HG03280 (cell line): ENCODE measurements around the gene POLD2.

Source experiments
- ATAC-seq: cut with Tn5 transposase; IDR thresholded peaks from one replicate; pipeline ENCODE4 v1.9.1; 2021; ENCODE audit warnings: mild to moderate bottlenecking, moderate library complexity; ENCODE audit not compliant: unreplicated experiment

Gene POLD2

DNA sequence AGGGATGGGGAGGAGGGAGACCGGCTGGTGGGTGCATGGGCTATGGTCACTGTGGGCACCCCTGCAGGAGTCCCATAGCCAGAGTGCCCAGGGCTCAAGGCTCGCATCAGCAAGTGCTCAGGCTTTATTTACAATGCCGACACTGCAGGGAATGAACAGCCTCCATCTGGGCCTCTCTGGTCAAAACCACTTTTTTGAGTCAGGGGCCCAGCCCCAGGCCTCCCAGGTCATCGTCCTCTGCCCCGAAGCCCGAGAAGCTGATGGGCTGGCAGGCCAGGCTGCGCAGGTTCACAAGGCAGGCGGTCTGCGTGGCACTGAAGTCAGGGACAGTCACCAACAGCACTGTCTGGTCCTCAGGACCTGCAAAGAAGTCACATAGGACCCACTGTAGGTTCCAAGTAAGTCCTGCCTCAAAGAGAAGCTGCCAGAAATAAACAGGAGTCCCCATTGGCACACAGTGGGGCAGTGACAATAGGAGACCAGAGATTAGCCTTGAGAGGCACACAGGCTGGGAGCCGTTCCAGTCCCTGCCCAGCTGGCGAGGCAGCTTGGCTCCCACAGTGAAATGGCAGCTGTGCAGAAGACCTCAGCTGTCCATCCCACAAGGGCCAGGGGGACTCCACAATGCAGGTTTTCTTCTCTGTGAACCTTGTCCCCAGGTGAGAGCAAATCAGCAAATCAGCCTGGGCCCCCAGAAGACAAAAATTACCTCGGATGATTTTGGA is 8.6 kb downstream of the POLD2 start:
- ATAC-seq, result no peak

DNA sequence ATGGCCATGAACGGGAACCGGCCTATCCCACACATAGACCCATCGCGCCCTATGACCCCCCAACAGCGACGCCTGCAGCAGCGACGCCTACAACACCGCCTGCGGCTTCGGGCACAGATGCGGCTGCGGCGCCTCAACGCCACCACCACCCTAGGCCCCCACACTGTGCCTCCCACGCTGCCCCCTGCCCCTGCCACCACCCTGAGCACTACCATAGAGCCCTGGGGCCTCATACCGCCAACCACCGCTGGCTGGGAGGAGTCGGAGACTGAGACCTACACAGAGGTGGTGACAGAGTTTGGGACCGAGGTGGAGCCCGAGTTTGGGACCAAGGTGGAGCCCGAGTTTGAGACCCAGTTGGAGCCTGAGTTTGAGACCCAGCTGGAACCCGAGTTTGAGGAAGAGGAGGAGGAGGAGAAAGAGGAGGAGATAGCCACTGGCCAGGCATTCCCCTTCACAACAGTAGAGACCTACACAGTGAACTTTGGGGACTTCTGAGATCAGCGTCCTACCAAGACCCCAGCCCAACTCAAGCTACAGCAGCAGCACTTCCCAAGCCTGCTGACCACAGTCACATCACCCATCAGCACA is 9.5 kb downstream of the POLD2 start:
- ATAC-seq, result no peak

DNA sequence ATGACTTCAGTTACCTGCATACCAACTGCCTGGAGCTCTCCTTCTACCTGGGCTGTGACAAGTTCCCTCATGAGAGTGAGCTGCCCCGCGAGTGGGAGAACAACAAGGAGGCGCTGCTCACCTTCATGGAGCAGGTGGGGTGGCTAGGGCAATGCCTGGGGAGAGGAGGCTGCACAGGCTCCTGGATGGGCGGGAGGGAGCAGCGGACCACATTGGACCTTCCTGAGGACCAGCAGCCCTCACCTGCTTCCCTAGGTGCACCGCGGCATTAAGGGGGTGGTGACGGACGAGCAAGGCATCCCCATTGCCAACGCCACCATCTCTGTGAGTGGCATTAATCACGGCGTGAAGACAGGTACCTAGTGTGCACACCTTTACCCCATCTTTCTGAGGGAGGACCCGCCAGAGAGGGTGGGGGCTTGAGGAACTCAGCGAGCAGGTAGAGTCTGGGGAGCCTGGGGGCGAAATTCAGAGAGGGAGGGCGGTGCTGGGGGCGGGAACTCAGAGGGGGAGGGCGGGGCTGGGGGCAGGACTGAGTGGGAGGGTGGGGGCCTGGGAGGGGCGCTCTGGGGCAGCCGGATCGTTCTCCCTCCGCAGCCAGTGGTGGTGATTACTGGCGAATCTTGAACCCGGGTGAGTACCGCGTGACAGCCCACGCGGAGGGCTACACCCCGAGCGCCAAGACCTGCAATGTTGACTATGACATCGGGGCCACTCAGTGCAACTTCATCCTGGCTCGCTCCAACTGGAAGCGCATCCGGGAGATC is 10.2 kb downstream of the POLD2 start:
- ATAC-seq, result no peak

DNA sequence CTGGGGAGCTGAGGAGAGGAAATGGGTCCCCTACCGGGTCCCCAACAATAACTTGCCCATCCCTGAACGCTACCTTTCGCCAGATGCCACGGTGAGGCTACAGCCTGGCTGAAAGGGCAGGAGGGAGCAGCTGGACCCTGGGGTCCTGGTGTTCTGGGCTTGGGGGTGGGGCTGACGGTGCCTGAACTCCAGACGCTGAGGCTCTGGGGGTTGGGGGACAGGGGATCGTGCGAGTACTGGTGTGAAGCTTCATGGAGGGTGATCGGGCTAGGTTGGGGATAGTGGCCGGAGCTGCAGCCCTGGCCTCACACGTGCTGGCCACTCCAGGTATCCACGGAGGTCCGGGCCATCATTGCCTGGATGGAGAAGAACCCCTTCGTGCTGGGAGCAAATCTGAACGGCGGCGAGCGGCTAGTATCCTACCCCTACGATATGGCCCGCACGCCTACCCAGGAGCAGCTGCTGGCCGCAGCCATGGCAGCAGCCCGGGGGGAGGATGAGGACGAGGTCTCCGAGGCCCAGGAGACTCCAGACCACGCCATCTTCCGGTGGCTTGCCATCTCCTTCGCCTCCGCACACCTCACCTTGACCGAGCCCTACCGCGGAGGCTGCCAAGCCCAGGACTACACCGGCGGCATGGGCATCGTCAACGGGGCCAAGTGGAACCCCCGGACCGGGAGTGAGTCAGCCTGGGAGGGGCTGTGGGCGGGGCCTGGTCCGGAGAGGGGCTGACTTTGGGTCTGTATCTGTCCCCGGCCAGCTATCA is 10.9 kb downstream of the POLD2 start:
- no peak for ATAC-seq

DNA sequence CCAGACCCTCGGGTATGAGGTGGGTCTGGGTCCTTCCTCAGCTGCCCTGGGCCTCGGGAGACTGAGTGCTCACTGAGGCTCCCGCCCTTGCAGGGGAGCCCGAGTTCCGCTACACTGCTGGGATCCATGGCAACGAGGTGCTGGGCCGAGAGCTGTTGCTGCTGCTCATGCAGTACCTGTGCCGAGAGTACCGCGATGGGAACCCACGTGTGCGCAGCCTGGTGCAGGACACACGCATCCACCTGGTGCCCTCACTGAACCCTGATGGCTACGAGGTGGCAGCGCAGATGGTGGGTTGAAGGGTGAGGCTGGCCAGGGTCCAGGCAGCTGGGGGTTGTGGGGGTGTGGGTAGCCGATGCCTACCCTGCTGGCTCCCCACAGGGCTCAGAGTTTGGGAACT is 11.6 kb downstream of the POLD2 start:
- no peak for ATAC-seq

DNA sequence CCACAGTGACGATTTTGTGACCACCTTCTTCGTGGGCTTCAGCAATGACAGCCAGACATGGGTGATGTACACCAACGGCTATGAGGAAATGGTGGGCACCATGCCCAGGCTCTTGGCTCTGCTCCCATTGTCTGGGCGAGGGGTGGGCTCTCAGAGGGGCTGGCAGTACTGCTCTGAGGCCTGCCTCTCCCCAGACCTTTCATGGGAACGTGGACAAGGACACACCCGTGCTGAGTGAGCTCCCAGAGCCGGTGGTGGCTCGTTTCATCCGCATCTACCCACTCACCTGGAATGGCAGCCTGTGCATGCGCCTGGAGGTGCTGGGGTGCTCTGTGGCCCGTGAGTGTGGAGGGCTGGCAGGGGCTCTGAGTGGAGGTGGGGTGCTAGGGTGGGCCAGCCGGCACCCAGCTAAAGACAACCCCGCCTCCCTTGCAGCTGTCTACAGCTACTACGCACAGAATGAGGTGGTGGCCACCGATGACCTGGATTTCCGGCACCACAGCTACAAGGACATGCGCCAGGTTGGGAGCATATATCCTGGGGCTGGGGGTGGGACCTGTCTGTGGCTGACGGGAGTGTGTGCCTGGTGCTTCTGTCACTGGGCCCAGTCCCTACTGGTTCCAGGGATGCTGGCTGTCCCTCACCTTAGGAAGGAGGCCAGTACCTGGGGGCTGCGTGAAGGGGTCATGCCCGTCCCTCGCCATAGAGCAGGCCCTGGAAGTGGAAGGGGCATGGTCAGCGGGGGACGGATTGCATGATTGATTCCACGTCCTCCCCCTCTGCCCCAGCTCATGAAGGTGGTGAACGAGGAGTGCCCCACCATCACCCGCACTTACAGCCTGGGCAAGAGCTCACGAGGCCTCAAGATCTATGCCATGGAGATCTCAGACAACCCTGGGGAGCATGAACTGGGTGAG is 12.4 kb downstream of the POLD2 start:
- ATAC-seq, result no peak

DNA sequence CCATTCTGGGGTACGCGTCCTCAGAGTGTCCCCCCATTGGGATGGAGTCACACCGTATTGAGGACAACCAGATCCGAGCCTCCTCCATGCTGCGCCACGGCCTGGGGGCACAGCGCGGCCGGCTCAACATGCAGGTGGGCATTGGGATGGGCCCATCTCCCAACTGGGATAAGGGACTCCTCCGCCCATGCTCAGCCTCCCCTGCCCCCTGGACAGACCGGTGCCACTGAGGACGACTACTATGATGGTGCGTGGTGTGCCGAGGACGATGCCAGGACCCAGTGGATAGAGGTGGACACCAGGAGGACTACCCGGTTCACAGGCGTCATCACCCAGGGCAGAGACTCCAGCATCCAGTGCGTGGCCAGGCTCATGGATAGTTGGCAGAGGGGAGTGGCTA is 13.4 kb downstream of the POLD2 start:
- no peak for ATAC-seq

DNA sequence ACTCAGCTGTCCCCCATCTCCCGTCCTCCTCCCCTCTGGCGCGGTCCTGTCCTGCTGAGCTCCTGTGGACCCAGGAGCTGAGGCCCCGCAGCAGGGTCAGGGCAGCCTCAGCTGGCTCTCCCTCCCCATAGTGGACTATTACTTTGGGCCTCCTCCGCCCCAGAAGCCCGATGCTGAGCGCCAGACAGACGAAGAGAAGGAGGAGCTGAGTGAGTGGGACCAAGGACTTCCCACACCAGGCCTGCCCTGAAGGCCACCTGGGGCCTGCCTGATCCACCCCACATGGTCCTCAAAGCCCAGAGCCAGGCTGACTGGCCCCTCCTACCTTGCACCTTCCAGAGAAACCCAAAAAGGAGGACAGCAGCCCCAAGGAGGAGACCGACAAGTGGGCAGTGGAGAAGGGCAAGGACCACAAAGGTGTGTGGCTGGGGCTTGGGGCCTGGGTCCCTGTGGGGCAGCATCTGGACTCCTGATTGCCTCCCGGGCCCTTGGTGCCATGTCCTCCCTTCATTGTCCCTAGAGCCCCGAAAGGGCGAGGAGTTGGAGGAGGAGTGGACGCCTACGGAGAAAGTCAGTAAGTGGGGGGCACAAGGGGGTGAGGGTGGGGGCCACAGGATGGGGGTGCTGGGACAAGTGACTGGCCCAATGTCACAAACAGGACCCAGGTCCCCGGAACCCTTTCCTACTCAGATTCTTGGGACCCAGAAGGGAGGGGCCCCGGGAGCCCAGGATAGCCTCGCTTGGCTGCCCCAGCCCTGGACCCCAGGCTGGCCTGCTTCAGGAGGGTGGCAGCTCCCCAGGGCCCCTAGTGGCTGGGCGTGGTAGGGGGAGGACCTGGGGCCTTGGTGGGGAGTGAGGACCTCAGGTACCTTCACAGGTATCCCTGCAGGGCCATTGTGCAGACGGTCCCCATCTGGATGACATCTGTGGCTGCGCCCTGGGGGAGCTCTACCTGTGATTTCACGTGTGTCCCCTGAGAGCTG is 14.3 kb downstream of the POLD2 start:
- no peak for ATAC-seq

DNA sequence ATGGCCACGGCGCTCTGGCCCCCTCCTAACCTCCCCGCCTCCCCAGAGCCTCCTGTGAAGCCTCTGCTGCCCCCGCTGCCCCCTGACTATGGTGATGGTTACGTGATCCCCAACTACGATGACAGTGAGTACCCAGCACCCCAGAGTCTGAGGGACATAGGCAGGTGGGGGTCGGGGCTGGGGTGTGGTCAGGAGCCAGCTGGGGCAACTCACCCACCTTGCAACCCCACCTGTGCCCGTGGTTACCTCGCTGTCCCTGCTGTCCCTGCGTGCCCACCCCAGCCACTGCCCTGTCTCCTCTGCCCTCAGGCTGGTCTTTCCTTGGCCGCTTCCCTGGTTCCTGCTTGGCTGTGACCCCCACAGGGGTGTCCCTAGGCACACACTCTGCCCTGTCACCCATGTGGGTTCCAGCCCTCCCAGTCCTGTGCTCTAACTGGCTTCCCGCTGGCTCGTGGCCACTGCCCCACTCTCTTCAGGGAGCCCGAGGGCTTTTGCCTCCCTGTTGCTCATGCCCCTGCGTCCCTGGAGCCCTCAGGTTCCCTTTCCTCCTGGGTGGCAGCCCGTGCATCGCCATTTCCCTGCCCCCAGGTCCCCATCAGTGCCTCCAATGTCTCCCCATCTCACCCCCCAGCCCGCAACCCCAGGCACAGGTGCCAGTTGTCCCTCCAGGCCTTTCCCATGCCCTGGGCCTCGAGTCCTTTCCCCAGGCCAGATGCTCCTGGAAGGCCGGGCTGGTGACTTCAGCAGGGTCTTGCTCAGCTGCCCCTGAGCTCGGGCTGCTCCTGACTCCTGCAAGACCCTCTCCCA is 15.2 kb downstream of the POLD2 start:
- no peak for ATAC-seq

DNA sequence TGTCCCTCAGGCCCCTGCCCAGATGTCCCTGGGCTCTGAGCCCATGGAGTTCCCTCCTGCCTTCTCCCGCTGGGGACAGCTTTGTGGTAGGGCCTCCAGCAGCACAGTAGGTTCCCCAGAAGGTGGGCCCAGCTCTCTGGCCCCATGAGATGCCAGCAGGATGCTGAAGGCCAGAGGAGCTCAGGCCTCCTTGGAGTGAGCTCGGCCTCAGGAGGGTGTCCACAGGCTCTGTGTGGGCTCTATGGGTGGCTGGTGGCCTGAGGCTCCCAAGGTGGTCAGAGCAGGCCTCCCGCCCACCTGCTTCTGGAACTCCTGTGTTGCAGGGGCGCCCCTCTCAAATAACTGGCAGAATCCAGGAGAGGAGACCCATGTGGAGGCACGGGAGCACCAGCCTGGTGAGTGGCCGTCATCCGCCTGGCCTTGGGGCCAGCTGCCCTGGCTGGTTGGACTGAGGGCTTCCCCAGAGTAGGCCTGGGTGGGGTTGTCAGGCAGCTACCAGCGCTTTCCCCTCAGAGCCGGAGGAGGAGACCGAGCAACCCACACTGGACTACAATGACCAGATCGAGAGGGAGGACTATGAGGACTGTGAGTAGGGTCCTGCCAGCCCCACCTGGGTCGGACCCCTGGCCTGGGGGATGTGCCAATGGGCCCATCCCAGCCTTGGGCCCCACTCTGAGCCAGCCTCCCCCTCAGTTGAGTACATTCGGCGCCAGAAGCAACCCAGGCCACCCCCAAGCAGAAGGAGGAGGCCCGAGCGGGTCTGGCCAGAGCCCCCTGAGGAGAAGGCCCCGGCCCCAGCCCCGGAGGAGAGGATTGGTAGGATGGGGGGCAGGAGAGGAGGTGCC is 16.0 kb downstream of the POLD2 start:
- no peak for ATAC-seq

DNA sequence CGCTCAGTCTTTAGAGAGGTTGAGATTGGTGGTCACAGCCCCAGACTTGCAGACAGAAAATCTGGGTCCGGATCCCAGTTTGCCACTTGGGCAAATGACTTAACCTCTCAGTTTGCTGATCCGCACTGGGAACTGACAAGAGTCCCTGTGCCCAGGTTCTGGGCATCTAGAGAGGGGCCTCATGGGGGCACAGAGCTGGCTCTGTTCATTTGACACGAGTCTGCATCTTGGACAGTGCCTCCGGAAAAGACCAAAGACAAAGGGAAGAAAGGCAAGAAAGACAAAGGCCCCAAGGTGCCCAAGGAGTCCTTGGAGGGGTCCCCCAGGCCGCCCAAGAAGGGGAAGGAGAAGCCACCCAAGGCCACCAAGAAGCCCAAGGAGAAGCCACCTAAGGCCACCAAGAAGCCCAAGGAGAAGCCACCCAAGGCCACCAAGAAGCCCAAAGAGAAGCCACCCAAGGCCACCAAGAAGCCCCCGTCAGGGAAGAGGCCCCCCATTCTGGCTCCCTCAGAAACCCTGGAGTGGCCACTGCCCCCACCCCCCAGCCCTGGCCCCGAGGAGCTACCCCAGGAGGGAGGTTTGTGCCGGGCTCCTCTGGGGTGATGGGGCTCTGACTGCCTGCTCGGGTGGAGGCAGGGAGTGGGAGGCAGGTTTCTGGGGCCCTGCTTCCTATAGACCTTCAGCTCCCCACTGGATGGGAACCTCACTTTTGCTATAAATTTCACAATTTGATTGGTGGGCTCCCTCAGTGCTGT is 16.9 kb downstream of the POLD2 start:
- no peak for ATAC-seq

DNA sequence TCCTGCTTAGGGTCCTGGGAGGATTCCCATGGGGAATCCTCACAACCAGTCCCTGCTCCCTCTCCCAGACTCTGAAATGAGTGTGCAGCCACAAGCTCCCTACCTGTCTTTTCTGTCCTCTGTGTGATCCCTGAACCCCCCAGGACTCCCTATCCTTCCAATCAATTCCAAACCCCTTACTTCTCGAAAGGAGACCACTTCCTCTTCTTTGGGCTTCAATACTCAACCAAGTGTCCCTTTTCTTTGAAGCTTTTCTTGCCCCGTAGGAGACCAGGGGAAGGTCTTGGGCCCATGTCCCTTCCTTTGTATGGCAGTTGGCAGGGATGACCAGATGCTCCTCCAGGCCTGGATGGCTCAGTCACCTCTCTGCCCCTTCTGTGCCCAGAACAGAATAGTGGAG is 17.5 kb downstream of the POLD2 start:
- no peak for ATAC-seq

DNA sequence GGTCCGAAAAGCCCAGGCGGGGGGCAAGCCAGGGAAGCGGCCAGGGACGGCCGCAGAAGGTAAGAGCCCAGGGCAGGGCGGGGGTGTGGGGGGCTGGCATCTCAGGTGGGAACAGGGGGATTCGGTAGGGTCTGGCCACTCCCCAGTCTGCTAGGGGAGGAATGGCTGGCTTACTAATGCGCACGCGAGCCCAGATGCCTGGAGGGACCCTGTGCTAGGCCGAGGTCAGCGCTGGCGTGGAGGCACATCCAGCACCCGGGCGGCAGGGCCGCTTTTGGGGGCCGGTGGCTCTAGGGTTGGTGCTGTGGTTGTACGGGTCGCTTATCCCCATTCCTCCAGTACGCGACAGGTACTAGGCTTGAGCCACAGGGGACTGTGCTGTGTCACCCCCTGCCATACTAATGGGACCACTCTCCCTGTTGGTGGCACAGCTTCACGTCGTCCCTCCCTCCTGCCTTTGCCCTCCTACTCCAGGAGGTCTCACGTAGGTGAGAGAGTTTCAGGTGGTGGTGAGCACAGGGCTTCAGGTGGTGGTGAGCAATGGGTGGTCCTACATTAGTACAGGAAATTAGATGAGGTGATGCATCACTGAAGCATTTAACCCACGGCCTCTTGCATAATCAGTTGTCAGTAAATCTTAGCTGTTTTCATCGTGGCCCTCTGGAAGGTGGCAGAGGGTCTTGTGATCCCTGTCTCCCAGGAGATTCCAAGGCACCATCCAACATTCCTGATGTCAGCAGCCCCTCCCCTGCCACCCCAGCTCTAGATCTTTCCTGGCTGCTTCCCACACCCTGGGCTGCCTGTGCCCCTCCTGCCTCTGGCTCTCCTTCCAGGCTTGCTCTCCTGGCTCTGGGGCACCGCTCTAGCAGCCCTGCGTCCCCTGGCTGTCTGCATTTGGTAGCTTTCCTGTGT is 18.2 kb downstream of the POLD2 start:
- ATAC-seq, result no peak

DNA sequence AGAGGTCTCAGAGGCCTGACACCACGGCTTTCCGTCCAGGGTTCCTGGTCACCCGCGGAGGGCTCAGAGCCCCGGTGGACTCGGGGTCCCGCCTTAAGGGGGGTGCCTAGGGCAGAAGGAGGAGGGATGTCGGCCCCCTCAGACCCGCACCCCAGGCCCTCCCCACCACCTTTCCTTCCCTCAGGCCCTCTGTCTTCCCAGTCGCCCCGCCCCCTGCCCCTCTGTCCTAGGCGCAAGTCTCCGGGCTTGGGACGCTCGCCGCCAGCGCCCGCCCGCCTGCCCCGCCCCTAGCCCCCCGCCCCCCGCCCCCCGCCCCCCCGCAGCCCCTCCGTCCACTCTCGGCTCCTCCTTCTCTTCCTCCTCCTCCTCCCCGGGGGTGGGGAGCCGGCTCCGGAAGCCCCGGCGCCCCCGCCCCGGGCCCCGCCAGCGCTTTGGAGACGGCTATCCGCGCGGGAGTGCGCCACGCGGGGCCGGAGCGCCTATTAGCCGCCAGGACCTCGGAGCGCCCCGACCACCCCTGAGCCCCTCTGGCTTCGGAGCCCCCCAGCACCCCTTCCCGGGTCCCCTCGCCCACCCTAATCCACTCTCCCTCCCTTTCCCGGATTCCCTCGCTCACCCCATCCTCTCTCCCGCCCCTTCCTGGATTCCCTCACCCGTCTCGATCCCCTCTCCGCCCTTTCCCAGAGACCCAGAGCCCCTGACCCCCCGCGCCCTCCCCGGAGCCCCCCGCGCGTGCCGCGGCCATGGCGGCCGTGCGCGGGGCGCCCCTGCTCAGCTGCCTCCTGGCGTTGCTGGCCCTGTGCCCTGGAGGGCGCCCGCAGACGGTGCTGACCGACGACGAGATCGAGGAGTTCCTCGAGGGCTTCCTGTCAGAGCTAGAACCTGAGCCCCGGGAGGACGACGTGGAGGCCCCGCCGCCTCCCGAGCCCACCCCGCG is 19.2 kb downstream of the POLD2 start, which contains the start of gene AEBP1:
Gene AEBP1, plus strand, starts transcription at position 423 of the 937 bp plus-strand sequence. Its CDS starts 321 bp downstream, at position 744.
- no peak for ATAC-seq

DNA sequence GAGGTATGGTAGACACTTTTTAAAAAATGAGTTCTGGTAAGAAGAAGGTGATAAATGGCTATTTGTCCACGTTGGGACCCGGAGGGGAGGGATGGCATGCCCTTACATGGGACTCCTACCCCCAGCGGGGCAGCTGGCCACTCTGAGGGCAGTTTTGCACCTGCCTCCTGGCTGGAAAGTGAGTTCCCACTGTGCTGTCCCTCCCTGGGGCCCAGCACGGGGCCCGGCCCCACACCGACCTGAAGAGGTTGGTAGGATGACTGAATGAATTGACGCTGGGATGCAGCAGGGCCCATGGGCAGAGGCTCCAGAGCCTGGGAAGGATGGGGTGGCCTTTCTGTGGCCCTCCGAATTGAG is 19.8 kb downstream of the POLD2 start:
- no peak for ATAC-seq
